HepG2 (cell line): ENCODE results near the gene HAUS5. TPM values are rescaled to one million over a fixed set of nuclear protein-coding genes. Genes with fewer than 3 reads are reported as not detected.

Experiments used
- CHD4 ChIP-seq: fragments of 200-600 bp; sonication (generic); IDR thresholded peaks from 2 replicates; pipeline ENCODE4 v1.7.0; 2017; ENCODE audit warnings: mild to moderate bottlenecking, low read length, borderline replicate concordance
- DPF2 ChIP-seq: sonication (generic); formaldehyde crosslinking; IDR thresholded peaks from 2 replicates; pipeline ENCODE4 v1.4.0; 2020; ENCODE audit warnings: mild to moderate bottlenecking, low read depth, missing genetic modification reagents, borderline replicate concordance
- GABPA ChIP-seq, 2 experiments: IDR thresholded peaks; 2 replicates each; pipeline ENCODE4 v1.6.1; 2011 to 2016; ENCODE audit warnings: low read depth in 2 of 2, low read length in 1 of 2, missing biosample characterization in 1 of 2, missing genetic modification characterization in 1 of 2
- HOXA7 ChIP-seq: sonication (generic); formaldehyde crosslinking; IDR thresholded peaks from 2 replicates; pipeline ENCODE4 v1.8.1; 2022; ENCODE audit warnings: mild to moderate bottlenecking, missing genetic modification reagents, moderate library complexity
- NFYC ChIP-seq: IDR thresholded peaks from 2 replicates; pipeline ENCODE4 v1.6.1; 2016; ENCODE audit warnings: missing genetic modification reagents, missing compliant biosample characterization
- POLR2A ChIP-seq, 2 experiments: IDR thresholded peaks; 2 replicates each; pipeline ENCODE4 v1.6.1; 2011; ENCODE audit warnings: low read depth in 2 of 2, low read length in 2 of 2, mild to moderate bottlenecking in 1 of 2, moderate library complexity in 1 of 2; ENCODE audit not compliant: insufficient read depth in 1 of 2
- REL ChIP-seq: sonication (generic); formaldehyde crosslinking; conservative IDR thresholded peaks from 2 replicates; pipeline ENCODE4 v1.8.0; 2022; ENCODE audit warnings: mild to moderate bottlenecking, missing genetic modification reagents, moderate library complexity
- RFXANK ChIP-seq: IDR thresholded peaks from 2 replicates; pipeline ENCODE4 v1.6.1; 2016
- SRY ChIP-seq: sonication (generic); formaldehyde crosslinking; IDR thresholded peaks from 2 replicates; pipeline ENCODE4 v1.8.0; 2022; ENCODE audit warnings: mild to moderate bottlenecking, missing genetic modification reagents
- ZNF282 ChIP-seq: fragments of 450-650 bp; IDR thresholded peaks from 2 replicates; pipeline ENCODE4 v1.6.1; 2018; ENCODE audit not compliant: partially characterized antibody
- ZNF432 ChIP-seq: sonication (generic); formaldehyde crosslinking; IDR thresholded peaks from 2 replicates; pipeline ENCODE4 v1.5.0; 2020; ENCODE audit warnings: missing genetic modification reagents, mild to moderate bottlenecking, borderline replicate concordance
- polyA plus RNA-seq, 8 experiments: library from polyadenylated mRNA; depleted of rRNA in 3 of 8; stranded (reverse) in 7 of 8; unstranded in 1 of 8; fragments of >200 nt; fragmentation: Illumina TruSeq in 4 of 8; extraction: Trizol in 4 of 8; gene quantifications; 2 replicates each; pipeline versions ENCODE4 v1.2.1 to v1.2.3, GENCODE V29; 2011 to 2016; ENCODE audit warnings: low read depth in 4 of 8, missing spikeins in 1 of 8, mixed read lengths in 1 of 8; ENCODE audit not compliant: insufficient read depth in 1 of 8
- total RNA-seq, 5 experiments: library from RNA; depleted of rRNA; stranded (reverse); fragments of >200 nt; fragmentation: Illumina TruSeq; extraction: Trizol; gene quantifications; 2 replicates each; pipeline ENCODE4 v1.2.3, GENCODE V29; 2016; ENCODE audit warnings: low read depth in 1 of 5
- TF ChIP-seq, protein P1 (sequence below): sonication (generic); formaldehyde crosslinking; IDR thresholded peaks from 2 replicates; pipeline ENCODE4 v1.5.0; 2020; ENCODE audit warnings: mild to moderate bottlenecking, missing genetic modification reagents, borderline replicate concordance
- TF ChIP-seq, protein P2 (sequence below): sonication (generic); formaldehyde crosslinking; IDR thresholded peaks from 2 replicates; pipeline ENCODE4 v1.8.0; 2022; ENCODE audit warnings: mild to moderate bottlenecking, missing genetic modification reagents; ENCODE audit not compliant: insufficient replicate concordance
- TF ChIP-seq, protein P3 (sequence below): sonication (generic); formaldehyde crosslinking; IDR thresholded peaks from 2 replicates; pipeline ENCODE4 v1.9.0; 2021; ENCODE audit warnings: missing genetic modification reagents, mild to moderate bottlenecking, borderline replicate concordance
- TF ChIP-seq, protein P4 (sequence below): sonication (generic); formaldehyde crosslinking; IDR thresholded peaks from 2 replicates; pipeline ENCODE4 v1.8.0; 2023; ENCODE audit warnings: mild to moderate bottlenecking, missing genetic modification reagents
- TF ChIP-seq, protein P5 (sequence below): IDR thresholded peaks from 2 replicates; pipeline ENCODE4 v1.6.1; 2018; ENCODE audit warnings: missing genetic modification reagents
- TF ChIP-seq, protein P6 (sequence below): sonication (generic); formaldehyde crosslinking; IDR thresholded peaks from 2 replicates; pipeline ENCODE4 v1.5.1; 2020; ENCODE audit warnings: missing genetic modification reagents, mild to moderate bottlenecking, borderline replicate concordance

Gene HAUS5
- total and polyA plus RNA-seq, 2 of the 13 experiments (the other 11 are each of a cell fraction or from before 2014, with no cell fraction given) = 10.3 to 17.7 TPM

DNA sequence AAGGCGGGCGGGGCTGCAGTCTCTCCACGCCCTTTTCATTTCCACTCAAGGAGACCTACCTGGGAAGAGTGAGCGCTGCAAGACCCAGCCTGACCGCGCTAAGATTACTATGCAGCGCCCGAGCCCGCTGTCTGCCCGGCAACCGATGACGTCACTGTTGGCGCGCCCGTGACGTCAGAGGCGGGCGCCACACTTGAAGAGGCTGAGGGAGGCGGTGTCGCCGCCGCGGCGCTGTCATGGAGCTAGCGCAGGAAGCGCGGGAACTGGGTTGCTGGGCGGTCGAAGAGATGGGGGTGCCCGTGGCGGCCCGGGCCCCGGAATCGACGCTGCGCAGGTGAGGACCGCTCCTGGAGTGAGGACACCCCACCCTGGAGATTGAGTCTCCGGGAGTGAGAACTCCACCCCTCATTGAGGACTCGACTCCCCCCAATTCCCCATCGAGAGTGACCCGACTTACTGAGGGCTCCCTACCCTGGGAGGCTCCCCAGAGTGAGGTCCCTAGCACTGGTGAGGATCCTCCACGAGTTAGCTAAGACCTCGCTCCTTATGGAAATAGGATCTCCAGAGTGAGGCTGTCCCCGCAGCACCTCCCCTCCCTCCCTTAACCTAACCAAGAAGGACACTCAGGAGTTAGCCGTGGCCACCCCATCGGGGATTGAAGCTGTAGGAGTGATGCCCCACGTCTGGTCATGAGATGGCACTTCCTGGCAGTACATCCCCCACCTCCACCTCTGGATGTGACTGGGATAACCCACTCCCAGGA is at the start of gene HAUS5 (continued):
- TF ChIP-seq, protein P1, sequence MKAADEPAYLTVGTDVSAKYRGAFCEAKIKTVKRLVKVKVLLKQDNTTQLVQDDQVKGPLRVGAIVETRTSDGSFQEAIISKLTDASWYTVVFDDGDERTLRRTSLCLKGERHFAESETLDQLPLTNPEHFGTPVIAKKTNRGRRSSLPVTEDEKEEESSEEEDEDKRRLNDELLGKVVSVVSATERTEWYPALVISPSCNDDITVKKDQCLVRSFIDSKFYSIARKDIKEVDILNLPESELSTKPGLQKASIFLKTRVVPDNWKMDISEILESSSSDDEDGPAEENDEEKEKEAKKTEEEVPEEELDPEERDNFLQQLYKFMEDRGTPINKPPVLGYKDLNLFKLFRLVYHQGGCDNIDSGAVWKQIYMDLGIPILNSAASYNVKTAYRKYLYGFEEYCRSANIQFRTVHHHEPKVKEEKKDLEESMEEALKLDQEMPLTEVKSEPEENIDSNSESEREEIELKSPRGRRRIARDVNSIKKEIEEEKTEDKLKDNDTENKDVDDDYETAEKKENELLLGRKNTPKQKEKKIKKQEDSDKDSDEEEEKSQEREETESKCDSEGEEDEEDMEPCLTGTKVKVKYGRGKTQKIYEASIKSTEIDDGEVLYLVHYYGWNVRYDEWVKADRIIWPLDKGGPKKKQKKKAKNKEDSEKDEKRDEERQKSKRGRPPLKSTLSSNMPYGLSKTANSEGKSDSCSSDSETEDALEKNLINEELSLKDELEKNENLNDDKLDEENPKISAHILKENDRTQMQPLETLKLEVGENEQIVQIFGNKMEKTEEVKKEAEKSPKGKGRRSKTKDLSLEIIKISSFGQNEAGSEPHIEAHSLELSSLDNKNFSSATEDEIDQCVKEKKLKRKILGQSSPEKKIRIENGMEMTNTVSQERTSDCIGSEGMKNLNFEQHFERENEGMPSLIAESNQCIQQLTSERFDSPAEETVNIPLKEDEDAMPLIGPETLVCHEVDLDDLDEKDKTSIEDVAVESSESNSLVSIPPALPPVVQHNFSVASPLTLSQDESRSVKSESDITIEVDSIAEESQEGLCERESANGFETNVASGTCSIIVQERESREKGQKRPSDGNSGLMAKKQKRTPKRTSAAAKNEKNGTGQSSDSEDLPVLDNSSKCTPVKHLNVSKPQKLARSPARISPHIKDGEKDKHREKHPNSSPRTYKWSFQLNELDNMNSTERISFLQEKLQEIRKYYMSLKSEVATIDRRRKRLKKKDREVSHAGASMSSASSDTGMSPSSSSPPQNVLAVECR = peak; percentile 97
- no peak for TF ChIP-seq ZNF432 (CRISPR knock-in tag)
- peak; percentile 100 for TF ChIP-seq RFXANK
- TF ChIP-seq, protein P2, sequence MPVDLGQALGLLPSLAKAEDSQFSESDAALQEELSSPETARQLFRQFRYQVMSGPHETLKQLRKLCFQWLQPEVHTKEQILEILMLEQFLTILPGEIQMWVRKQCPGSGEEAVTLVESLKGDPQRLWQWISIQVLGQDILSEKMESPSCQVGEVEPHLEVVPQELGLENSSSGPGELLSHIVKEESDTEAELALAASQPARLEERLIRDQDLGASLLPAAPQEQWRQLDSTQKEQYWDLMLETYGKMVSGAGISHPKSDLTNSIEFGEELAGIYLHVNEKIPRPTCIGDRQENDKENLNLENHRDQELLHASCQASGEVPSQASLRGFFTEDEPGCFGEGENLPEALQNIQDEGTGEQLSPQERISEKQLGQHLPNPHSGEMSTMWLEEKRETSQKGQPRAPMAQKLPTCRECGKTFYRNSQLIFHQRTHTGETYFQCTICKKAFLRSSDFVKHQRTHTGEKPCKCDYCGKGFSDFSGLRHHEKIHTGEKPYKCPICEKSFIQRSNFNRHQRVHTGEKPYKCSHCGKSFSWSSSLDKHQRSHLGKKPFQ (CRISPR knock-in tag) = no peak
- TF ChIP-seq, protein P3, sequence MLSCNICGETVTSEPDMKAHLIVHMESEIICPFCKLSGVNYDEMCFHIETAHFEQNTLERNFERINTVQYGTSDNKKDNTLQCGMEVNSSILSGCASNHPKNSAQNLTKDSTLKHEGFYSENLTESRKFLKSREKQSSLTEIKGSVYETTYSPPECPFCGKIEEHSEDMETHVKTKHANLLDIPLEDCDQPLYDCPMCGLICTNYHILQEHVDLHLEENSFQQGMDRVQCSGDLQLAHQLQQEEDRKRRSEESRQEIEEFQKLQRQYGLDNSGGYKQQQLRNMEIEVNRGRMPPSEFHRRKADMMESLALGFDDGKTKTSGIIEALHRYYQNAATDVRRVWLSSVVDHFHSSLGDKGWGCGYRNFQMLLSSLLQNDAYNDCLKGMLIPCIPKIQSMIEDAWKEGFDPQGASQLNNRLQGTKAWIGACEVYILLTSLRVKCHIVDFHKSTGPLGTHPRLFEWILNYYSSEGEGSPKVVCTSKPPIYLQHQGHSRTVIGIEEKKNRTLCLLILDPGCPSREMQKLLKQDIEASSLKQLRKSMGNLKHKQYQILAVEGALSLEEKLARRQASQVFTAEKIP = no peak
- TF ChIP-seq REL (CRISPR knock-in tag) = no peak
- TF ChIP-seq GABPA (IDR thresholded peaks at IDR 0.05; ENCODE audit: low read depth, low read length) = no peak
- peak; percentile 52; the same call in 1 of the 2 replicates for TF ChIP-seq GABPA (CRISPR knock-in tag; IDR thresholded peaks at IDR 0.05; ENCODE audit: low read depth)
- TF ChIP-seq CHD4 = no peak
- TF ChIP-seq, protein P4, sequence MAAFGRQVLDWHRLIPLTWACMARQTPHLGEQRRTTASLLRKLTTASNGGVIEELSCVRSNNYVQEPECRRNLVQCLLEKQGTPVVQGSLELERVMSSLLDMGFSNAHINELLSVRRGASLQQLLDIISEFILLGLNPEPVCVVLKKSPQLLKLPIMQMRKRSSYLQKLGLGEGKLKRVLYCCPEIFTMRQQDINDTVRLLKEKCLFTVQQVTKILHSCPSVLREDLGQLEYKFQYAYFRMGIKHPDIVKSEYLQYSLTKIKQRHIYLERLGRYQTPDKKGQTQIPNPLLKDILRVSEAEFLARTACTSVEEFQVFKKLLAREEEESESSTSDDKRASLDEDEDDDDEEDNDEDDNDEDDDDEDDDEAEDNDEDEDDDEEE = peak; percentile 71; the same call in 1 of the 2 replicates
- TF ChIP-seq, protein P5, sequence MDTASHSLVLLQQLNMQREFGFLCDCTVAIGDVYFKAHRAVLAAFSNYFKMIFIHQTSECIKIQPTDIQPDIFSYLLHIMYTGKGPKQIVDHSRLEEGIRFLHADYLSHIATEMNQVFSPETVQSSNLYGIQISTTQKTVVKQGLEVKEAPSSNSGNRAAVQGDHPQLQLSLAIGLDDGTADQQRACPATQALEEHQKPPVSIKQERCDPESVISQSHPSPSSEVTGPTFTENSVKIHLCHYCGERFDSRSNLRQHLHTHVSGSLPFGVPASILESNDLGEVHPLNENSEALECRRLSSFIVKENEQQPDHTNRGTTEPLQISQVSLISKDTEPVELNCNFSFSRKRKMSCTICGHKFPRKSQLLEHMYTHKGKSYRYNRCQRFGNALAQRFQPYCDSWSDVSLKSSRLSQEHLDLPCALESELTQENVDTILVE (CRISPR knock-in tag) = no peak
- TF ChIP-seq, protein P6, sequence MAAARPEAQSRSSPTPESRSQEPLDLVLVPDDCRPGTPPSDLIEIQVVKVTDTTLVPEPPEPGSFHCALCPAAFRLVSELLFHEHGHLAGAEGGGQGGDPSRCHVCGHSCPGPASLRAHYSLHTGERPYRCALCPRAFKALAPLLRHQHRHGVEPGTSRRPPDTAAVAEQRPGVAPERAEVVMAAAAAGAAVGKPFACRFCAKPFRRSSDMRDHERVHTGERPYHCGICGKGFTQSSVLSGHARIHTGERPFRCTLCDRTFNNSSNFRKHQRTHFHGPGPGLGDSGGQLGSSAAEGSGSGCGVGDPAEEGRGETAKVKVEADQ (CRISPR knock-in tag) = no peak
- no peak for TF ChIP-seq SRY (CRISPR knock-in tag)
- peak; percentile 57 to 69; a peak in 2 of 4 replicates for TF ChIP-seq POLR2A (IDR thresholded peaks at IDR 0.05; ENCODE audit: insufficient read depth in 1 of 2, low read depth in 2 of 2, low read length in 2 of 2)
- TF ChIP-seq DPF2 (CRISPR knock-in tag) = no peak
- no peak for TF ChIP-seq ZNF282
- no peak for TF ChIP-seq HOXA7 (CRISPR knock-in tag)
- TF ChIP-seq NFYC (CRISPR knock-in tag) = peak; percentile 60
